SK-N-SH (cell line): Measurements from ENCODE around the gene ADCY10. TPM values are rescaled to one million over a fixed set of nuclear protein-coding genes. Genes with fewer than 3 reads are reported as not detected.
"Not testable (repeated sequence)": the region's sequence is repeated elsewhere in the genome, so short reads cannot be mapped to it uniquely, and the experiment has no call there.

ENCODE experiments used
- CTCF ChIA-PET: fragments of 300-600, 350-600 bp; formaldehyde crosslinking; extraction: SDS; loops from one replicate; lab custom pipeline; 2021; lab: Yijun Ruan, JAX
- POLR2A ChIA-PET: fragments of 350-600 bp; sonication (Branson Sonifier 250); formaldehyde crosslinking; extraction: SDS; loops from one replicate; lab custom pipeline; 2020; ENCODE audit warnings: antibody characterized with exemption, inconsistent platforms; lab: Yijun Ruan, JAX
- DNase-seq: peaks from one replicate; pipeline ENCODE4 v3.0.0; 2012
- H2AFZ ChIP-seq: fragments of 200-600 bp; sonication (generic); 2 replicates; pipeline ENCODE4 v1.8.1; 2016; ENCODE audit warnings: antibody characterized with exemption, mild to moderate bottlenecking, low read depth
- H3F3A ChIP-seq: fragments of 200-600 bp; sonication (generic); replicated peaks from 2 replicates; pipeline ENCODE3; 2016; ENCODE audit warnings: antibody characterized with exemption, mild to moderate bottlenecking; ENCODE audit not compliant: insufficient read depth
- H3K27ac ChIP-seq, 2 experiments: fragments of 200-500 bp in 1 of 2; fragments of 200-600 bp in 1 of 2; sonication (Bioruptor generic) in 1 of 2; sonication (generic), shearing (Covaris generic) in 1 of 2; 2 replicates each; pipeline versions ENCODE4 v1.5.1 to v1.6.1; 2014 to 2016; ENCODE audit warnings: low read depth in 2 of 2, inconsistent platforms in 1 of 2, low read length in 1 of 2, mild to moderate bottlenecking in 1 of 2, mixed read lengths in 1 of 2
- H3K27me3 ChIP-seq: fragments of 200-600 bp; sonication (generic), shearing (Covaris generic); 2 replicates; pipeline ENCODE4 v1.6.1; 2016; ENCODE audit warnings: mixed run types; ENCODE audit not compliant: insufficient read depth
- H3K36me3 ChIP-seq, 2 experiments: fragments of 200-500 bp in 1 of 2; fragments of 200-600 bp in 1 of 2; sonication (Bioruptor generic) in 1 of 2; sonication (generic) in 1 of 2; replicated peaks in 1 of 2; 2 replicates each; pipeline versions ENCODE3 to v1.5.1; 2014 to 2016; ENCODE audit warnings: low read length in 1 of 2, mild to moderate bottlenecking in 1 of 2; ENCODE audit not compliant: insufficient read depth in 2 of 2, control insufficient read depth in 1 of 2
- H3K4me1 ChIP-seq, 2 experiments: fragments of 200-500 bp in 1 of 2; fragments of 200-600 bp in 1 of 2; sonication (Bioruptor generic) in 1 of 2; sonication (generic), shearing (Covaris generic) in 1 of 2; 2 replicates each; pipeline versions ENCODE4 v1.5.1 to v1.6.1; 2014 to 2016; ENCODE audit warnings: low read depth in 1 of 2, low read length in 1 of 2, mixed run types in 1 of 2; ENCODE audit not compliant: insufficient read depth in 2 of 2, control insufficient read depth in 1 of 2
- H3K4me2 ChIP-seq: fragments of 200-600 bp; sonication (generic), shearing (Covaris generic); 2 replicates; pipeline ENCODE4 v1.6.1; 2017; ENCODE audit warnings: mixed run types
- H3K4me3 ChIP-seq, 2 experiments: fragments of 200-500 bp in 1 of 2; fragments of 200-600 bp in 1 of 2; sonication (Bioruptor generic) in 1 of 2; sonication (generic), shearing (Covaris generic) in 1 of 2; 2 replicates each; pipeline versions ENCODE4 v1.5.1 to v1.8.1; 2014 to 2016; ENCODE audit warnings: low read depth in 2 of 2, inconsistent platforms in 1 of 2, low read length in 1 of 2, mild to moderate bottlenecking in 1 of 2, mixed read lengths in 1 of 2, moderate library complexity in 1 of 2
- H3K79me2 ChIP-seq: fragments of 200-600 bp; sonication (generic); 2 replicates; pipeline ENCODE4 v1.8.1; 2017; ENCODE audit warnings: mild to moderate bottlenecking; ENCODE audit not compliant: insufficient read depth
- H3K9ac ChIP-seq: fragments of 200-600 bp; sonication (generic); 2 replicates; pipeline ENCODE4 v1.6.1; 2017; ENCODE audit warnings: mixed run types
- H3K9me2 ChIP-seq: fragments of 200-600 bp; sonication (generic); 2 replicates; pipeline ENCODE4 v1.6.1; 2017; ENCODE audit warnings: mixed run types
- H3K9me3 ChIP-seq: fragments of 200-600 bp; sonication (generic); 2 replicates; pipeline ENCODE4 v1.6.1; 2017; ENCODE audit warnings: mixed run types, mild to moderate bottlenecking, moderate library complexity
- H4K20me1 ChIP-seq: fragments of 200-600 bp; sonication (generic); 2 replicates; pipeline ENCODE4 v1.6.1; 2017; ENCODE audit warnings: mild to moderate bottlenecking, mixed run types; ENCODE audit not compliant: insufficient read depth
- CTCF ChIP-seq: fragments of 200-600 bp; sonication (generic); IDR thresholded peaks from 2 replicates; pipeline ENCODE4 v1.6.1; 2017; ENCODE audit warnings: antibody characterized with exemption, mild to moderate bottlenecking, moderate library complexity
- ELF1 ChIP-seq: IDR thresholded peaks from 2 replicates; pipeline ENCODE4 v1.4.0; 2012
- FOSL2 ChIP-seq: IDR thresholded peaks from 2 replicates; pipeline ENCODE4 v1.4.0; 2012; ENCODE audit warnings: low read depth, mild to moderate bottlenecking, moderate library complexity, borderline replicate concordance
- FOXJ3 ChIP-seq: sonication (generic); formaldehyde crosslinking; IDR thresholded peaks from 2 replicates; pipeline ENCODE4 v1.5.1; 2020; ENCODE audit warnings: mild to moderate bottlenecking, missing genetic modification reagents
- IRF3 ChIP-seq: fragments of 150-350 bp; IDR thresholded peaks from 2 replicates; pipeline ENCODE4 v1.6.1; 2016; ENCODE audit warnings: mild to moderate bottlenecking, low read depth, low read length
- MAX ChIP-seq: IDR thresholded peaks from 2 replicates; pipeline ENCODE4 v1.4.0; 2012; ENCODE audit warnings: low read depth
- POLR2AphosphoS5 ChIP-seq: IDR thresholded peaks from 2 replicates; pipeline ENCODE4 v1.6.1; 2012; ENCODE audit warnings: low read depth, low read length
- RAD21 ChIP-seq: IDR thresholded peaks from 2 replicates; pipeline ENCODE4 v1.6.1; 2012; ENCODE audit warnings: mild to moderate bottlenecking, low read length
- RFX5 ChIP-seq: IDR thresholded peaks from 2 replicates; pipeline ENCODE4 v1.6.1; 2012; ENCODE audit warnings: mild to moderate bottlenecking, improper control_type of control experiment, low read length
- RXRA ChIP-seq: IDR thresholded peaks from 2 replicates; pipeline ENCODE4 v1.4.0; 2012; ENCODE audit warnings: low read depth, mild to moderate bottlenecking, borderline replicate concordance
- SIN3A ChIP-seq: IDR thresholded peaks from 2 replicates; pipeline ENCODE4 v1.6.1; 2012; ENCODE audit warnings: low read depth, mild to moderate bottlenecking, low read length, moderate library complexity, borderline replicate concordance
- TCF12 ChIP-seq: IDR thresholded peaks from 2 replicates; pipeline ENCODE4 v1.4.0; 2012
- USF1 ChIP-seq: IDR thresholded peaks from 2 replicates; pipeline ENCODE4 v1.4.0; 2012; ENCODE audit warnings: low read depth, borderline replicate concordance
- WGBS: methylation state at CpG from one replicate; pipeline ENCODE4 v1.1.6; 2017; ENCODE audit warnings: low lambda C conversion rate; 5-methylcytosine and 5-hydroxymethylcytosine counted together
- polyA plus RNA-seq, 3 experiments: library from polyadenylated mRNA; depleted of rRNA; stranded (reverse); fragments of >200 nt; gene quantifications; 2 replicates each; pipeline ENCODE4 v1.2.3, GENCODE V29; 2012

The ADCY10 gene
- polyA plus RNA-seq, 1 of the 3 experiments (the other 2 are of a cell fraction): 0.10 TPM

GRCh38 chr1:167808104-167808503, 105.8 kb downstream of the ADCY10 start (continued):
- no peak for TF ChIP-seq IRF3
- TF ChIP-seq SIN3A: no peak
- no peak for TF ChIP-seq MAX
- no peak for TF ChIP-seq FOSL2
- TF ChIP-seq TCF12: no peak
- TF ChIP-seq FOXJ3 (CRISPR knock-in tag): no peak

- CTCF ChIA-PET, H4K20me1 ChIP-seq, H3K9me2 ChIP-seq, H3K27me3 ChIP-seq, H3K4me2 ChIP-seq, H3K9ac ChIP-seq, H3K79me2 ChIP-seq, H3K36me3 ChIP-seq, POLR2A ChIA-PET, H3K4me3 ChIP-seq, H3K27ac ChIP-seq, H2AFZ ChIP-seq, DNase-seq, H3K9me3 ChIP-seq, H3K4me1 ChIP-seq: not testable (repeated sequence)
- WGBS: 95% methylated on average over 11 of the region's 12 CpGs
- H3F3A ChIP-seq: peaks cover 13% of the 10 kb centered on the region
Observed at GRCh38 chr1:167806676-167807075, 107.3 kb downstream of the ADCY10 start.

- CTCF ChIA-PET: not testable (repeated sequence)
Observed at GRCh38 chr1:167806235-167806634, 107.7 kb downstream of the ADCY10 start.

GRCh38 chr1:167805041-167805556, 108.8 kb downstream of the ADCY10 start:
- Histone ChIP-seq H3K9ac (no peak overlapping the region), H3K9me2 (no peaks in the 10 kb centered on the region), H3K4me3 (no peak overlapping the region), H3K9me3 (no peaks in the 10 kb centered on the region), H3K36me3 (no peaks in the 10 kb centered on the region), H3F3A (peaks cover 13% of the 10 kb centered on the region), H3K27ac (peak overlapping the region in 1 of 2 experiments; percentile 76; a peak in 2 of 4 replicates), H3K4me2 (no peak overlapping the region), H3K79me2 (no peaks in the 10 kb centered on the region), H3K4me1 (peaks cover 0 to 12% of the 10 kb centered on the region in 2 experiments; a peak in 2 of 4 replicates), H3K27me3 (no peaks in the 10 kb centered on the region), H2AFZ (no peak overlapping the region), H4K20me1 (no peaks in the 10 kb centered on the region)
- DNase-seq: peak; percentile 39
- WGBS: 49% methylated on average over 4 of the region's 4 CpGs
- ChIA-PET POLR2A (no interaction called here), CTCF (interaction anchor here (1.5 kb wide), 1 partner anchor 8 kb away, joined by 4 read pairs; no protein-coding TSS in a partner anchor)
- no peak for TF ChIP-seq FOXJ3 (CRISPR knock-in tag)
- no peak for TF ChIP-seq POLR2AphosphoS5
- no peak for TF ChIP-seq USF1
- TF ChIP-seq RXRA: no peak
- TF ChIP-seq ELF1: no peak
- no peak for TF ChIP-seq TCF12
- no peak for TF ChIP-seq RFX5
- no peak for TF ChIP-seq RAD21
- TF ChIP-seq CTCF: no peak

More at GRCh38 chr1:167806235-167806634, 107.7 kb downstream of the ADCY10 start:
- H3K4me3 ChIP-seq, POLR2A ChIA-PET, H4K20me1 ChIP-seq, H3K27ac ChIP-seq, H3K36me3 ChIP-seq, H3K27me3 ChIP-seq, H3K9ac ChIP-seq, H3K4me1 ChIP-seq, H3K9me3 ChIP-seq, DNase-seq, H3K4me2 ChIP-seq, H3K9me2 ChIP-seq, H3K79me2 ChIP-seq, H2AFZ ChIP-seq: not testable (repeated sequence)
- H3F3A ChIP-seq: peaks cover 13% of the 10 kb centered on the region
- 93% methylated on average over 8 of the region's 23 CpGs for WGBS
